GM21515 (cell line): ENCODE data around the gene SLC11A2.
"Not testable (repeated sequence)": the region's sequence is repeated elsewhere in the genome, so short reads cannot be mapped to it uniquely, and the experiment has no call there.

Experiments
- ATAC-seq: cut with Tn5 transposase; IDR thresholded peaks from one replicate; pipeline ENCODE4 v1.9.1; 2021; ENCODE audit not compliant: unreplicated experiment

SLC11A2 gene

GRCh38 chr12:50991291-50991690 is 34.9 kb downstream of the SLC11A2 start:
- ATAC-seq: no peak

GRCh38 chr12:50990791-50991190 is 35.4 kb downstream of the SLC11A2 start:
- no peak for ATAC-seq

- ATAC-seq: no peak
Observed at GRCh38 chr12:50990147-50990727, 35.9 kb downstream of the SLC11A2 start.

- ATAC-seq: no peak
Observed at GRCh38 chr12:50988871-50989270, 37.3 kb downstream of the SLC11A2 start.

GRCh38 chr12:50988051-50988450 is 38.1 kb downstream of the SLC11A2 start:
- ATAC-seq: no peak

GRCh38 chr12:50986966-50987737 is 39.0 kb downstream of the SLC11A2 start:
- no peak for ATAC-seq

GRCh38 chr12:50985322-50985721 is 40.9 kb downstream of the SLC11A2 start:
- no peak for ATAC-seq

GRCh38 chr12:50984586-50985298 is 41.4 kb downstream of the SLC11A2 start:
- ATAC-seq: no peak

GRCh38 chr12:50981319-50982239 is 44.6 kb downstream of the SLC11A2 start:
- ATAC-seq: no peak

- ATAC-seq: no peak
Observed at GRCh38 chr12:50980545-50980944, 45.6 kb downstream of the SLC11A2 start.

- ATAC-seq: peak; percentile 56
Observed at GRCh38 chr12:50979369-50980052, 46.7 kb downstream of the SLC11A2 start.

GRCh38 chr12:50971946-50972345 is 54.2 kb downstream of the SLC11A2 start:
- ATAC-seq: no peak

GRCh38 chr12:50964432-50964831 is 61.8 kb downstream of the SLC11A2 start:
- ATAC-seq: no peak

GRCh38 chr12:50961708-50962107 is 64.5 kb downstream of the SLC11A2 start:
- ATAC-seq: no peak

GRCh38 chr12:50960130-50960529 is 66.1 kb downstream of the SLC11A2 start:
- ATAC-seq: no peak

- ATAC-seq: no peak
Observed at GRCh38 chr12:50955697-50956096, 70.5 kb downstream of the SLC11A2 start.

- no peak for ATAC-seq
Observed at GRCh38 chr12:50955288-50955687, 70.9 kb downstream of the SLC11A2 start.

- not testable (repeated sequence) for ATAC-seq
Observed at GRCh38 chr12:50954789-50955188, 71.4 kb downstream of the SLC11A2 start.

- no peak for ATAC-seq
Observed at GRCh38 chr12:50953047-50953446, 73.1 kb downstream of the SLC11A2 start.

- ATAC-seq: no peak
Observed at GRCh38 chr12:50952510-50952909, 73.7 kb downstream of the SLC11A2 start, which contains the start of gene HIGD1C. TSS of gene HIGD1C (plus strand) at chr12:50952544. CDS start at chr12:50953999, 1,455 bp downstream.
